ENCODE measurements around the gene LIPH.
"Not testable (repeated sequence)": the region's sequence is repeated elsewhere in the genome, so short reads cannot be mapped to it uniquely, and the experiment has no call there.

GRCh38 chr3:185466123-185466522, 86.3 kb downstream of the LIPH start:
- not testable (repeated sequence) for TF ChIP-seq CTCF (IDR thresholded peaks at IDR 0.05); ZFX (IDR thresholded peaks at IDR 0.05; ENCODE audit: borderline replicate concordance)
